ENCODE data around the gene BEX5.

DNA sequence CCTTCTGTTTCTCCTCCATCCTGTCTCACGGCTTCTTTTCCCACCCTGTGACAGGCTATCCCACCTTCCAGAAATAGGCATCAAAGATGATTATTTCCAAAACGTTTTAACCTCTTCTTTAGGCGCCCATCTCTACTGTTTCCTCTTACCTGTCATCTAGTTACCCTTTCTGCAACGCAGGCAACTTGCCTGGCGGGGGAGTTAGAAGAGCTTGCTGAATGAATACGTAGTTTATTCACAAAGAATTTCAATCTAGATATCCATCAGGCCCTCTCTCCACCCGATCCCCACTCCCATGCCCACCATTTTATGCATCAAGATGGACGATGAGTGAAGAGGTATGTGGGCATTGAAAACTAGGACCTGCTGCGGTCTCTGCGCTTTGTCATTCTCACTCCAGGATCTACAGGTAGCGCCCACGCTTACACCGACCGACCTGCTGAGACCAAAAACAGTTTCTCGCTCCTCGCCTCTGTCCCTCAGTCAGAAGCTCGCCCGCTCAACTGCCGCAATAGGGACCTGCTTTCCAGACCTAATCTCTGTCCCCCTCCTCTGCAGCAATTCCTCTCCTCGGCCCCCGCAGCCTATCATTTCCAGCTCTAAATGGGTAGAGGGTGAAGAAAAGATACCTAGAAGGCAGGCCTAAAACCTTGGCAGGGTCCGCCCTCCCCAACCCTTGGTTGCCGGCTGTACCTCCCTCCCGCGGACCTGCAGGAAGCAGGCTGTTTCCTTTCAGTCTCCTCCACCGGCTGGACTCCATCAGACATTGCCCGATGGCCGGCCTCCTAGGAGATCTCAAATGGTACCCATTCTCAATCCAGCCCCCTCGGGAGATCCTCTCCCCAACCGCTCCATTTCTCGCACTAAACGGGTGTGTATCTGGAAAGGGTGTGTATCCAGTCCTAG lies 624 bp downstream of the BEX5 start:
- TF ChIP-seq, protein P1, sequence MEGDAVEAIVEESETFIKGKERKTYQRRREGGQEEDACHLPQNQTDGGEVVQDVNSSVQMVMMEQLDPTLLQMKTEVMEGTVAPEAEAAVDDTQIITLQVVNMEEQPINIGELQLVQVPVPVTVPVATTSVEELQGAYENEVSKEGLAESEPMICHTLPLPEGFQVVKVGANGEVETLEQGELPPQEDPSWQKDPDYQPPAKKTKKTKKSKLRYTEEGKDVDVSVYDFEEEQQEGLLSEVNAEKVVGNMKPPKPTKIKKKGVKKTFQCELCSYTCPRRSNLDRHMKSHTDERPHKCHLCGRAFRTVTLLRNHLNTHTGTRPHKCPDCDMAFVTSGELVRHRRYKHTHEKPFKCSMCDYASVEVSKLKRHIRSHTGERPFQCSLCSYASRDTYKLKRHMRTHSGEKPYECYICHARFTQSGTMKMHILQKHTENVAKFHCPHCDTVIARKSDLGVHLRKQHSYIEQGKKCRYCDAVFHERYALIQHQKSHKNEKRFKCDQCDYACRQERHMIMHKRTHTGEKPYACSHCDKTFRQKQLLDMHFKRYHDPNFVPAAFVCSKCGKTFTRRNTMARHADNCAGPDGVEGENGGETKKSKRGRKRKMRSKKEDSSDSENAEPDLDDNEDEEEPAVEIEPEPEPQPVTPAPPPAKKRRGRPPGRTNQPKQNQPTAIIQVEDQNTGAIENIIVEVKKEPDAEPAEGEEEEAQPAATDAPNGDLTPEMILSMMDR (IDR thresholded peaks at IDR 0.05; ENCODE audit: insufficient read depth, low read depth, low read length): no peak
- TF ChIP-seq EZH2 (IDR thresholded peaks at IDR 0.05; ENCODE audit: insufficient read depth, low read length): no peak

Data from astrocyte (in vitro differentiated cells and primary cell).